ENCODE results near the gene TLL1.

The TLL1 gene

GRCh38 chr4:165828928-165829327 is 44.1 kb upstream of the TLL1 start:
- no peaks in the 10 kb centered on the region for H3K9me2 ChIP-seq (ENCODE audit: low read depth, low read length)
- no peaks in the 10 kb centered on the region for H3K79me2 ChIP-seq (ENCODE audit: insufficient read depth, low read length)
- H4K20me1 ChIP-seq (ENCODE audit: insufficient read depth, low read length), result no peaks in the 10 kb centered on the region
- H3K4me2 ChIP-seq (ENCODE audit: low read length), result no peak overlapping the region
- H3K4me1 ChIP-seq (ENCODE audit: insufficient read depth, low read length, severe bottlenecking), result no peaks in the 10 kb centered on the region
- no peaks in the 10 kb centered on the region for H3K36me3 ChIP-seq (ENCODE audit: insufficient read depth, low read length)
- H3K27ac ChIP-seq (ENCODE audit: low read depth, low read length, poor library complexity, severe bottlenecking), result no peak overlapping the region
- H3F3A ChIP-seq (ENCODE audit: insufficient read depth, low read length), result no peaks in the 10 kb centered on the region
- no peak overlapping the region for H3K4me3 ChIP-seq (ENCODE audit: low read depth, low read length, poor library complexity, severe bottlenecking)
- no peaks in the 10 kb centered on the region for H3K9me3 ChIP-seq (ENCODE audit: low read length)
- no peaks in the 10 kb centered on the region for H3K27me3 ChIP-seq (ENCODE audit: insufficient read depth, low read length)
- TF ChIP-seq CTCF (IDR thresholded peaks at IDR 0.05; ENCODE audit: low read length) (no peak), EZH2 (IDR thresholded peaks at IDR 0.05; ENCODE audit: borderline replicate concordance, low read length) (no peak)
- no peak overlapping the region for H2AFZ ChIP-seq (ENCODE audit: low read length)
- H3K9ac ChIP-seq (ENCODE audit: low read length), result no peak overlapping the region

DNA sequence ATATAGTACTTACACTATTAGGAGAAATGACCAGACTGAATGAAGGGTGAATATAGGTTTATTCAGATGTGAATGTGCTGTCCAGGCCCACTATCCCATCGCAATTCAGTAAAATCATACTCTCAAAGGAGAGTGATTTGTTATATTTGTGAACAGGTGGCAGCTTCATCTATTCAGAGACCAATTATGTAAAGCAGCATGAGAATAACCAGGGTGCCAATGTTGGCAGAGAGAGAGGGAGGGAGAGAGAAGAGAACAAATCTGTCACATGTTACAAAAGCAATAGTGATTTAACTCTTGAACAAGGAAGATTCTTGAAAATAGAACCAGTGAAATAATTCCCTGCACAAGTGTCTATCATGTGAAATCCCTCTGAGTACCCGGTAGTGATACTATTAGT is 38.9 kb upstream of the TLL1 start:
- Histone ChIP-seq H3K4me2 (ENCODE audit: low read length) (no peak overlapping the region), H2AFZ (ENCODE audit: low read length) (no peak overlapping the region), H3K9ac (ENCODE audit: low read length) (no peak overlapping the region), H4K20me1 (ENCODE audit: insufficient read depth, low read length) (no peaks in the 10 kb centered on the region), H3K36me3 (ENCODE audit: insufficient read depth, low read length) (no peaks in the 10 kb centered on the region), H3K4me3 (ENCODE audit: low read depth, low read length, poor library complexity, severe bottlenecking) (no peak overlapping the region), H3K9me3 (ENCODE audit: low read length) (no peaks in the 10 kb centered on the region), H3K27me3 (ENCODE audit: insufficient read depth, low read length) (no peaks in the 10 kb centered on the region), H3F3A (ENCODE audit: insufficient read depth, low read length) (no peaks in the 10 kb centered on the region), H3K4me1 (ENCODE audit: insufficient read depth, low read length, severe bottlenecking) (no peaks in the 10 kb centered on the region), H3K27ac (ENCODE audit: low read depth, low read length, poor library complexity, severe bottlenecking) (no peak overlapping the region), H3K79me2 (ENCODE audit: insufficient read depth, low read length) (no peaks in the 10 kb centered on the region), H3K9me2 (ENCODE audit: low read depth, low read length) (no peaks in the 10 kb centered on the region)
- TF ChIP-seq EZH2 (IDR thresholded peaks at IDR 0.05; ENCODE audit: borderline replicate concordance, low read length), result no peak
- TF ChIP-seq CTCF (IDR thresholded peaks at IDR 0.05; ENCODE audit: low read length), result no peak

DNA sequence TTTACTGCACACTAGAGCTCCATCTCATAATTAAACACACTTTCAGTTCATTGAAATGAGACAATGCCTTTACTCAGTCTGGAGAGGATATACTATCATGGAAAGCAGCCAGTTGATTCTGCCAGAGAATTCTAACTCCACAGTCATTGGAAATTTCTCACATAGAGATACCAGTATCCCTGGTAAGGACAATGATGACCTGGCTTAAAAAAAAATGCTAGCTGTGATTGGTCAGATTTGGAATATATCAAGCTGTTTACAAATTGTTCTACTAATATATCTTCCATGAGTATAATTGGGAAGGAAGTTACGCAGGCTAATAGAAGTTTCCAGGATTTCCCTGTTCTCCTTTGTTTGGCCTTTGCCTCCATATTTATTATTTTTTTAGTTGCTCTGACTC is 34.5 kb upstream of the TLL1 start:
- Histone ChIP-seq H3K4me3 (ENCODE audit: low read depth, low read length, poor library complexity, severe bottlenecking) (no peak overlapping the region), H3K9me2 (ENCODE audit: low read depth, low read length) (no peaks in the 10 kb centered on the region)
- TF ChIP-seq CTCF (IDR thresholded peaks at IDR 0.05; ENCODE audit: low read length) (no peak), EZH2 (IDR thresholded peaks at IDR 0.05; ENCODE audit: borderline replicate concordance, low read length) (no peak)

More for the DNA sequence above, 34.5 kb upstream of the TLL1 start:
- no peaks in the 10 kb centered on the region for H4K20me1 ChIP-seq (ENCODE audit: insufficient read depth, low read length)
- H3K9ac ChIP-seq (ENCODE audit: low read length), result no peak overlapping the region
- H3F3A ChIP-seq (ENCODE audit: insufficient read depth, low read length), result no peaks in the 10 kb centered on the region
- H2AFZ ChIP-seq (ENCODE audit: low read length), result no peak overlapping the region
- no peaks in the 10 kb centered on the region for H3K4me1 ChIP-seq (ENCODE audit: insufficient read depth, low read length, severe bottlenecking)
- no peaks in the 10 kb centered on the region for H3K27me3 ChIP-seq (ENCODE audit: insufficient read depth, low read length)
- no peak overlapping the region for H3K27ac ChIP-seq (ENCODE audit: low read depth, low read length, poor library complexity, severe bottlenecking)
- no peaks in the 10 kb centered on the region for H3K79me2 ChIP-seq (ENCODE audit: insufficient read depth, low read length)
- no peaks in the 10 kb centered on the region for H3K9me3 ChIP-seq (ENCODE audit: low read length)
- no peak overlapping the region for H3K4me2 ChIP-seq (ENCODE audit: low read length)
- H3K36me3 ChIP-seq (ENCODE audit: insufficient read depth, low read length), result no peaks in the 10 kb centered on the region
